Measurements from ENCODE around the gene SFPQ. TPM values are rescaled to one million over a fixed set of nuclear protein-coding genes. Genes with fewer than 3 reads are reported as not detected.

SFPQ gene
- total and polyA plus RNA-seq, 2 donors from 2014 or later, result 140 to 248 TPM

DNA sequence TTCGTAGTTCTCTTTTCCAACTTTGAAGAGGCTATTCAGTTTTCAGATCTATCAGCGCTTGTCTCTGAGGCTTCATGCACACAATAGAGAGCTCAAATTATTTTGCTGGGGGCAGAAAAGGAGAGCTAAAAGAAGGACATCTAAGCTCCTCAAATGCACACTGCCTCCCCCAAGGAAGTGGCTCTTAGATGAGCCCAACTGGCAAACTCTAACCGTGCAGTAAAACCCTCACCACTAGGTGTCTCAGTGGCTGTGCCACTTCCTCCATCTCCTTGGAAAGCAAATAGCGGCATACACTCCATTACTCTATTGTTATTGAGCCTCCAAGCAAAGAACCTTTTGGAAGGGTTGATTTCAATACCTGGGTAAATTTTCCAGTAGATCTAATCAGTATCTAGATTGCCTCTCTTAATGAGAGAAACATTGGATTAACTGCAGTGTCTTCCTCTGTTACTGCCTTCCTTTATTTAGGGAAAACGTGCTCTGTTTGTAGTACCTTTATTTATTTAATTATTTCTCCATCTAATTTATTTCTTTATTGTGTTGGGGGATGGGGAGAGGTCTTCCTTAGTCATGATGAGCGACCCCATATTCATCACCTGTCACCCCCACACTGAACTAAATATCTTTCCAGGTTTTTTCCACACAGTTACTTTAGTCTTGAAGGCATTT is 9.2 kb upstream of the SFPQ start:
- Histone ChIP-seq H3K36me3 (ENCODE audit: control insufficient read depth in 2 of 3, insufficient read depth in 3 of 3, low read length in 3 of 3) (no peaks in the 10 kb centered on the region), H3K27ac (ENCODE audit: low read depth in 2 of 2, low read length in 2 of 2) (no peak overlapping the region), H3K4me1 (ENCODE audit: control insufficient read depth in 2 of 3, insufficient read depth in 2 of 3, low read depth in 1 of 3, low read length in 3 of 3) (no peaks in the 10 kb centered on the region), H3K9ac (ENCODE audit: low read length in 3 of 3) (peak overlapping the region in 1 of 3 donors; percentile 27), H3K4me3 (ENCODE audit: low read length in 3 of 3) (peak overlapping the region; percentile 14 to 42 (median 26)), H3K27me3 (ENCODE audit: control insufficient read depth, insufficient read depth, low read length) (no peaks in the 10 kb centered on the region), H3K9me3 (ENCODE audit: control insufficient read depth in 2 of 3, insufficient read depth in 1 of 3, low read length in 3 of 3) (no peaks in the 10 kb centered on the region)
- intact Hi-C loops (cut with DNase I), result no loop called here
- DNase-seq (peak in 4 of 5 donors; percentile 81 to 93 (median 86)), FAIRE-seq (peak; percentile 50)
- peak; percentile 89 for TF ChIP-seq CTCF (IDR thresholded peaks at IDR 0.05; ENCODE audit: borderline replicate concordance, extremely low read depth, insufficient read depth)

DNA sequence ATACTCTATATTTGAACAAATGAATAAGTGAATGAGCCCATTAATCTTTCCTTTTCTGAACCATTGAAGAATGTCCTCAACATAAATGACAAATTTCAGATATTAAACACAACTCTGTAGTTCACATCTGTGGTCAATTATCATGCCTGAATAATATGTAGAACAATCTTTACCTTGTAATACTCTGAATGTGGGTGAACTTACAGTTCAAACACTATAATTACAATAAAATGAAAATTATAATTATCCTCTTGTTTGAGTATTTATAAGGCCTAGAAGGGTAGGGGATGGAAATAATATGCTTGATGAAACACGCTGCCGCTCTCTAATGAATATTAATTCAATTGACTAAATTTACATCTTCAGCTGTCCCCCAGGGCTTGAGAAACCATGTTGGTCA is 8.7 kb upstream of the SFPQ start:
- DNase-seq (no peak), FAIRE-seq (no peak)
- Histone ChIP-seq H3K27ac (ENCODE audit: low read depth in 2 of 2, low read length in 2 of 2) (no peak overlapping the region), H3K36me3 (ENCODE audit: control insufficient read depth in 2 of 3, insufficient read depth in 3 of 3, low read length in 3 of 3) (no peaks in the 10 kb centered on the region), H3K9me3 (ENCODE audit: control insufficient read depth in 2 of 3, insufficient read depth in 1 of 3, low read length in 3 of 3) (no peaks in the 10 kb centered on the region), H3K4me1 (ENCODE audit: control insufficient read depth in 2 of 3, insufficient read depth in 2 of 3, low read depth in 1 of 3, low read length in 3 of 3) (no peaks in the 10 kb centered on the region), H3K9ac (ENCODE audit: low read length in 3 of 3) (no peak overlapping the region), H3K27me3 (ENCODE audit: control insufficient read depth, insufficient read depth, low read length) (no peaks in the 10 kb centered on the region), H3K4me3 (ENCODE audit: low read length in 3 of 3) (no peak overlapping the region)
- no peak for TF ChIP-seq CTCF (IDR thresholded peaks at IDR 0.05; ENCODE audit: borderline replicate concordance, extremely low read depth, insufficient read depth)
- intact Hi-C loops (cut with DNase I), result no loop called here

DNA sequence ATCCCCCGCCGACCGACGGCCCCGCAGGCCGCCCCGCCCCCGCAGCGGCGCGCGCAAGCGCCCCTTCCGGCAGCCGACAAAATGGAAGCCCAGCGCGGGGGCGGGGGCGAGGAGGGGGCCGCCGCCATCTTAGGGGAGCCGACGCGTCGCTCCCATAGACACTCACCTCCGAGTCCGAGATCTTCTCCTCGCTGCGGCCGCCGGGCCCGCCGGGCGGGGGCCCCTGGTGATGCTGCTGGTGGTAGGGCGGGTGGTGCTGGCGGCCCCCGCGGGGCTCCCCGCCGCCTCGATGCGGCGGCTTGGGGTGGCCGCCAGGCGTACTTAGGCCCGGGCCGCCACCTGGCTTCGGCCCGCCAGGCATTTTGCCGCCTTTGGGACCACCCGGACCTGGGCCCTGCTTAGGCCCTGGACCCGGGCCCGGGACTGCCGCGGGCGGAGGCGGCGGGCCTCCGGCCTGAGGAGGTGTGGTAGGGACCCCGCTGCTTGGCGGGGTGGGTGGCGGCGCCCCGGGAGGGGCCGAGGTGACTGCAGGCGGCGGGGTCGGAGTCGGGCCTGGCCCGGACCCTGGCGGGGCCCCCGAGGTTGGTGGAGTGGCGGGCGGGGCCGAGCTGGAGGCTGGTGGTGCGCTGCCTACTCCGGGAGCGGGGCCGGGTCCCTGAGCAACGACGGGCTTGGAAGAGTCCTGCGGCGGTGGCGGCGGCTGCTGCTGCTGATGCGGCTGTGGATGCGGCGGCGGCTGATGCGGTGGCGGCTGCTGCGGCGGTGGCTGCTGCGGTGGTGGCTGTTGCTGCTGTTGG is 691 bp downstream of the SFPQ start:
- Histone ChIP-seq H3K27ac (ENCODE audit: low read depth in 2 of 2, low read length in 2 of 2) (peak overlapping the region; percentile 96 to 98), H3K4me3 (ENCODE audit: low read length in 3 of 3) (peak overlapping the region; percentile 93 to 98 (median 97)), H3K36me3 (ENCODE audit: control insufficient read depth in 2 of 3, insufficient read depth in 3 of 3, low read length in 3 of 3) (peaks cover 22 to 44% (median 32%) of the 10 kb centered on the region in 3 donors), H3K27me3 (ENCODE audit: control insufficient read depth, insufficient read depth, low read length) (no peaks in the 10 kb centered on the region), H3K9me3 (ENCODE audit: control insufficient read depth in 2 of 3, insufficient read depth in 1 of 3, low read length in 3 of 3) (no peaks in the 10 kb centered on the region), H3K4me1 (ENCODE audit: control insufficient read depth in 2 of 3, insufficient read depth in 2 of 3, low read depth in 1 of 3, low read length in 3 of 3) (peaks cover 0 to 23% (median 11%) of the 10 kb centered on the region in 3 donors), H3K9ac (ENCODE audit: low read length in 3 of 3) (peak overlapping the region; percentile 79 to 95 (median 93))
- intact Hi-C loops (cut with DNase I), result no loop called here
- FAIRE-seq, result no peak
- peak; percentile 20 for TF ChIP-seq CTCF (IDR thresholded peaks at IDR 0.05; ENCODE audit: borderline replicate concordance, extremely low read depth, insufficient read depth)
- peak; percentile 87 to 96 (median 91) for DNase-seq
